GM21723 (cell line): ENCODE results near the gene IL10RB.

Experiments
- ATAC-seq: cut with Tn5 transposase; IDR thresholded peaks from one replicate; pipeline ENCODE4 v1.9.1; 2021; ENCODE audit warnings: mild to moderate bottlenecking, moderate library complexity; ENCODE audit not compliant: unreplicated experiment

The IL10RB gene

DNA sequence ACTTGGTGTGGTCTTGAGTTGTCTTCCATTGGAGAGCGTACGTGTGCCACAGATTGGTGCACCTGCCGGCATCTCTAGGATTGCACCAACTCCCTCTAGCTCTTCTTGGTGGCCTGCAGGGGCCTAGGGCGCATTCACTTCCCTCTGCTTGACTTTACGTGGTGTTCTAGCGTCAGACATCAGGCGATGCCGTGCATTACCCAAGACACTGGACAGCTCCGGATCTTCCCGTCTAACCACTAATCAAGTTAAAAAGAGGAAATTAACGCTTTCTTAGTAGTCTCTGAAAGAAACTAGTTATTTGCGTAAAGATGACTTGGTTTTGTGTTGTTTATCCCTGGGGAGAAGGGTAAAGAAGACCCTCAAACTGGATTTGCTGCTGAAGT is 510 bp upstream of the IL10RB start:
- ATAC-seq: peak; percentile 26

DNA sequence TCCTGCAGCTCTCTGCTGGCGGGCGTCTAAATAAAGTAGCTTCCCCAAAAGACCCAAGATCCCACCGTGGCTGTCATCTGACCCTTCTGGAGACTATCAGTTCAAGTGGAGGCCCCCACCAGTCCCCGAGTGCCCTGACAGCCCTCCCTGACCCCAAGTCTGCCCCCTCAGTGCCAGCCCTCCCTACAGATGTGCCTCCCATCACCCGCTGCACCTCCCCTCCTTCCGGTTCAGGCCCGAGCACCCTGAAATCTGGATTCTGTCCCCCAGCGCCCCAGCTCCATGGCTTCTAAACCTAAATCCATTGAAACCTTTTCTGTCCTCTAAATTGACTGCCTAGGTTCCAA is 595 bp downstream of the IL10RB start:
- no peak for ATAC-seq

DNA sequence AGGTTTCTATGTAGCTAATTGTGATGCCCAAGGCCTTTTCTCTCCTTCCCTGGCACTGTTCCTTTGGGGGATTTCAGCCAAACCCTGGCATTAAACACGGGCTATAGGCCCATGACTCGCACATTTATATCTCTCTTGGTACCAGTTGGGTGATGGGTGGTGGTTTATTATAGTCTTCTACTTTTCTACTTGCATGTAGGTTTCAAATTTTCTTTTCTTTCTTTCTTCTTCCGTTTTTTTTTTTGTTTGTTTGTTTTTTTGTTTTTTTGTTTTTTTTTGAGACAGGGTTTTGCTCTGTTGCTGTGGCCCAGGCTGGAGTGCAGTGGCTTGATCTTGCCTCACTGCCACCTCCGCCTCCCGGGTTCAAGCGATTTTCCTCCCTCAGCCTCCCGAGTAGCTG is 1.1 kb downstream of the IL10RB start:
- no peak for ATAC-seq

DNA sequence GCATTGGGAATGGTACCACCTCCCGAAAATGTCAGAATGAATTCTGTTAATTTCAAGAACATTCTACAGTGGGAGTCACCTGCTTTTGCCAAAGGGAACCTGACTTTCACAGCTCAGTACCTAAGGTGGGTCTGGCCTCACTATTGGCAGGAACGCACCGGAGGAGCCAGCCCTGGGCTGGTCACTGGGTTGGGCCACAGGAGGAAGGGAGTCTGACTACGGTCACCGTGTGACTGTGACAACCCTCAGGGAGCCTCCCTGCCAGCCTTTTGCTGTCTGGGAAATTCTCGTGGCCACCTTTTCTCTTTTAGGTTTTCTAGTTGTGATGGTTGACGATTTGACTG is 2.2 kb downstream of the IL10RB start:
- ATAC-seq: peak; percentile 14

DNA sequence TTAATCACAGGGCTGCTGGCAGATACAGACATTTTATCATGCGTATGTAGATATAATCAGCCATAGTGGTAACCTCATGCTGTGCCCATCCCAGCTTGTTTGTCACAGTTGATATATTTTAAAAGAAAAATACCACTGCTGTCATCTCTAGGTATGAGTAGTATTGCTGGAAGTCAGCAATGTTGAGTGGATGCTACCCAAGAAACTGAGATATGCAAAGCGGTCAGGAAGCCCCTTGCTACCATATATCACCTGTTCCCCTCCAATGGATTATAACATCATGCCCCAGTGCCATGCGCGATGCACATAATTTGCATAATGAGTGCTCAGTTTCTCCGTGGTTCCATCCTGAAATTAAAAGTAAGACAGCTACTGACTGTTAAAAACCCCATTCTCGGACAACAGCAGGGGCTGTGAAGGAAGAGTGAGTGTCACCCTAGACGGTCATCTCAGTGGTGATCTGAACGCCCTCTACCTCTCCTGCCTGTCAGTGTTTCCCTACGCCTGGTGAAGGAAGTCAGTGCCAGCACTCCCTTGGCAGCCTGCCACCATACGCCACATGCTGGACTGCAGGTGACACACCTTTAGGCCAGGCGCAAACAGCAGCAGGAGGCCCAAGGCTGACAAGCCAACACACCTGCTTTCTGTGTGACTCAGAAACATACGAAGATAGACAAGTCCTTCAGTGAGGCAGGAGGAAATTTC is 2.7 kb downstream of the IL10RB start:
- peak; percentile 66 for ATAC-seq

DNA sequence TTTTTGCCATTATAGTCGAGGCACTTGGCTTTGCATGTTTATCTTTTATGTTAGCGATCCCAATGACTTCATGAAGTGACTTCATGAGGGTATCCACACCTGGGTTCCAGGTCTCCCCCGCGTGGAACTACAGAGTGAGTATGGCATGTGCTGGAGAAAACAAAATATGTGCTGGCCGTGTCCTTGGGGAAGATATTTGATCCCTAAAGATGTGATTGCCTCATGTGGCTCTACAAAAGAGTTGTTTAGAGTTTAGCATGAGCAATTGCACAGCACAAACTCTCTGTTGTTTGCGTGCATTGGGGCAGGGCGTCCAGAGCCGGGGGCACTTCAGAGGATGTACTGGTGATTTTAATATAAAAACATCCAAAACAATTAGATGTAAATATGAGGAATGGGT is 4.8 kb downstream of the IL10RB start:
- ATAC-seq: no peak

DNA sequence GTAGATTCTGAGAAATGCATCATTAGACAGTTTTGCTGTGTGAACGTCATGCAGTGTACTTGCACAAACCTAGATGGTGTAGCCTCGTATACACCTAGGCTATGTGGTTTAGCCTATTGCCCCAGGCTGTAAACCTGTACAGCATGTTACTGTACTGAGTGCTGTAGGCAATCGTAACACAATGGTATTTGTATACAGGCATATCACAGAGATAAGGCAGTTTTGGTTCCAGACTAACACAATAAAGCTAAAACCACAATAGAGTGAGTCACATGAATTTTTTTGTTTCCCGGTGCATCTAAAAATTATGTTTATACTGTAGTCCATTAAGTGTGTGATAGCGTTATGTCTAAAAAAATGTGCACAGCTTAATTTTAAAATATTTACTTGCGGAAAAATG is 6.9 kb downstream of the IL10RB start:
- no peak for ATAC-seq

DNA sequence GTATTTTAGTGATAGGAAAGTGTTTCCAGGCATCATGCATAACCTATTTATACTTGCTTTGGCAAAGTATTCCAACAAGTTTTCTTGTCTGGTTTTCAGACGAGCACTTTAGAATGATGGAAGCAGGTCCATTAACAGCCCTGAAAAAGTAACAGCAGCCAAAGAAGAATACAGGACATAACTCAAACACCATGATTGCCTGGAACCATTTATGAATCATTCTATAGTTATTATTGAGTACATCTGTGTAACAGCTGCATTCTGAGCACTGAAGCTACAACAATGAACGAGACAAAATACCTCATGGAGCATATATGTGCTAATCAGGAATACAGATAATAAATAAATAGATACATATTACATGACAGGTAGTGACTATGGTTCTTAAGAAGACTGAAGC is 12.6 kb downstream of the IL10RB start:
- ATAC-seq: no peak

DNA sequence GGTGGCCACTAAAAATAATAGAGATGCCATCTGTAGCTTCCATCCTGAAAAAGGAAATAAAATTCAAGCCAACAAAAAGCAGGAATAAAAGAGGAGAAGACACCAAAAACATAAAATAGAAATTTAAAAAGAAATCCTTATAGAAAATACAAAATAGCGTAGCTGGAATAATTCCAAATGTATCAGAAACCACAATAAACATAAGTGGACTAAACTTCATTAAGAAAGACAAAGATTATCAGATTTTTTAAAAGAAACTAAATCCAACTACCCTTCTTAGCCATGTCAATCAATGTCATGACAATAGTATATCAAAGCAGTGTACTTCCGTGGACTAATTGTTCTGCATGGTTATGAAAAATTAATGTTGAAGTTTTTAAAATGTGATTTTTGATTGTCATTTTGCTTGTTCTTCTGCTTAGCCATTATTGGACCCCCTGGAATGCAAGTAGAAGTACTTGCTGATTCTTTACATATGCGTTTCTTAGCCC is 13.2 kb downstream of the IL10RB start:
- no peak for ATAC-seq

DNA sequence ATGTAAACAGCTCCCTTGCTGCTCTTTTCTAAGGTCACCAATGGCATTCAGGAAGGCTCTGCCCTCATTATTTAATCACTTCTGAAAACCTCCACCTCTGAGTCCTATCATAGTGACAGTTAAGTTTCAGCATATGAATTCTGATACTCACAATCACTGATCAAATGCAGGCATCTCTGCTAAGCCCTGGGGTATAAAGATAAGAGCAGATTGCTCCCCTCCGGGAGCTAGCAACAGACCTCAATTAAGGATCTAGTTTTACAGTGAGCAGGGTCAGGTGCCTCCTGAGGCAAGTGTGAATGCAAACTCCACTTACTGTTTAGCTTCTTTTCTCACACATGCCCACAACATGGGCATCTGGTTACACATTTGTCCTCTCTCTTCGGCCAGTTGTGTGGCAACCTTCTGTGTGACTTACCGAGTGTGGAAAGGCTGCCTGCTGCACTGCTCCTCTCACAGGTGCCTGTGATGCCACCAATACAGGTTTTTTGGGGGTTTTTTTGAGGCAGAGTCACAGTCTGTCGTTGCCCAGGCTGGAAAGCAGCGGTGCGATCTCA is 15.0 kb downstream of the IL10RB start:
- no peak for ATAC-seq

DNA sequence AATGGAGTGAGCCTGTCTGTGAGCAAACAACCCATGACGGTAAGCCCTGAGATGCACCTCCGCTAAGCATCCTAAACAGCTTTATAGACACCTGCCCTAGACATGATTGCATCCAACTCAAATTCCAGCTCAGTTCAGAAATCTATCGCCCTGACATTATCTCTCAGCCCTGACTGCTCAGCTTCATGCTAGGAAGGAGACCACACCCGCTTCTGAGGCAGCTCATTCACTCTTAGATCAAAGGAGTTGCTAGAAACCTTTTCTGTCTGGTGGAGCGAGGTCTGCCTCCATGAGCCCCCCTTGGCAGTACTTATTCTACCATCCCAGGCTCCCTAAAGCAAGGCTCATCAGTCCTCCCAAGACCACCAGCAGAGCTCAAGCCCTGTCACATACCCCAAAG is 17.0 kb downstream of the IL10RB start:
- ATAC-seq: no peak

DNA sequence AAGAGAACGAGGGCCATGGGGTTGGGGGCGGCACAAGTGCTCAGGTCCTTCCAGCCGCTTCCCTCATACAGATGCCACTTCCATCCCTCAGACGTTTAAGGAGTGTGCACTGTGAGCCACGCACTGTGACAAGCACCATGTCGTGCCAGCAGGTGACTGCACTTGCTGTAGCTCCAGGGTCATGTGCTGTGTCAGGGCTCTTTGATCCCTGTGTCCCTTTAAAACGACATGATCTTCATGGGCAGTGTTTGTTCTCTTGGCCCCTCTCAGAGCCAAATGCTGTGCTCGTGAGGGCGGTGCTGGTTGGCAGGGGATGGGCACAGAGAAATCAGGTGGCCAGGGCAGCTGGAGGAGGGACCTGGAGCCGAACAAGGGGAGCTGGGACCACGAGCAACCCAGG is 19.9 kb downstream of the IL10RB start:
- no peak for ATAC-seq

DNA sequence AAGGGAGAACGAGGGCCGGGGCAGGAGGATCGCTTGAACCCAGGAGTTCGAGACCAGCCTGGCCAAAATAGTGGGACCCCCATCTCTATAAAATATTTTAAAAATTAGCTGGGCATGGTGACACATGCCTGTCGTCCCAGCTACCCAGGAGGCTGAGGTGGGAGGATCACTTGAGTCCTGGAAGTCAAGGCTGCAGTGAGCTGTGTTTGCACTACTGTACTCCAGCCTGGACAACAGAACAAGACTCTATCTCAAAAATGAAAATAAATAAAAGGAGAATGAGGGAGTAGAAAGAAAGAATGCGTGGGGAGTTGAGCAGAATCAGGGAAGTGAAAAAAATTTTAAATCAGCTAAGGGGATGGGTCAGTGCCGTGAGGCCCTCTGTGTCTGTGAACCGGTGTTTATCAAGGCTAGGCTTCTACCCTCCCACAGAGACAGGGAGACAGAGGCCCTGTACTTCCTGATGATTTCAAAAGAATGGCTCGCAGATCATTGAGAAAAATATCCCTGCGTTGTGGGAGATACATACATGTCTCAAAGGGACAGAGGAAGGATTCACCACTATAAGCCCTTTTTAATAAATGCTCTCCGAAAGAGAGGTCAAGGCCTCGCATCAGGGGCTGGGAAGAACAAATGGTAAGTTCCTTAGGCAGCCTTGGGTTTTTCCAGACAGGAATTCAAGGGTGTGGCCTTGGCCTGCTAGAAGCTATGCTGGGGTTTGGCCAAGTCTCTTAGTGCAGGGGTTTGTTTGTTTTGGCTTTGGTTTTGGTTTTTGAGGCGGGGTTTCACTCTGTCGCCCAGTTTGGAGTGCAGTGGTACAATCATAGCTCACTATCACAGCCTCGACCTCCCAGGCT is 20.7 kb downstream of the IL10RB start:
- ATAC-seq: no peak

DNA sequence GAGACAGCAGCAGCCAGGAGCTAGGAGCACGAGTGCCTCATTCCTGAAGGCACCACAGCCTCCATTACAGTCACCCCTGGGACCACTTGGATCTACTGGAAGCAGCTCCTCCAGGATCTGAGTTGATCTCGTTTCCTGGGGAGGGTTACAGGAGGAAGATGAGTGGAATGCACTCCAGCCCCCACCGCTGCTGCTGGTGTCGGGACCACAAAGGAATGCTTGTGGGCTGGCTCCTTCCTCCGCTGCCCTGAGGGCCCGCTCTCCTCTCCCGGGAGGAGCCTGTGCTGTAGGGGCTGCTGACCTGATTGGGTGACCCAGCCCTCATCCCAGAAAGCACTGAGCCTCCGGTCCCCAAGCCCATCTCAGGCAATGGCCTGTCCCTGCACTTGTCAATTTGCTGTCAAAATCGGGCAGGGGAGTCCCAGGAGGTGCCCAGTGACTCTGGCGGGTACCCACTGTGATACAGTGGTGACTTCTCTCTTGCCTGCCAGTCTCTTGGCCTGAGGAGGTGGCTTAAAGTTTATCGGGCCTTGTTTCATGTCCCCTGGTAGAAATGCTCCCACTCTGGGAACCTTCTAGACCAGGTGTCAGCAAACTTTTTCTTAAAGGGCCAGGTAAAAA is 23.1 kb downstream of the IL10RB start:
- no peak for ATAC-seq

DNA sequence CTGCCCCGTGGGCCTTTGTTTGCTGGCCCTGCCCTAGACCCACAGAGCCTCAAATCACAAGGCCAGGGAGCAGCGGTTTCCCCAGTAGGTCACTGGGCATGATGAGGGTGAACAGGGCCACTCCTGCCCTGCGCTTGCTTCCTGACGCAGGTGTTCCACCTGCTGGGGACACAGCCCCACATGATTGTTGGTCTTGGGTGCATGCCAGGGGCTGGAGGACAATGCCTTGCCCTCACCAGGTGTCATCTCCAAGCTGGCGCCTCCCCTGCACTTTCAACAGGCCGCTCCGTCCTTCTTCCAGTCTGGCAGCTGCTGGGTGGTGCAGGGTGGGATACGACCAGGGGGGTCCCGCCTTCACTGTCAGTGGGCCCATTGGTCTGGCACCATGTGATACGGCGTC is 24.3 kb downstream of the IL10RB start:
- no peak for ATAC-seq

DNA sequence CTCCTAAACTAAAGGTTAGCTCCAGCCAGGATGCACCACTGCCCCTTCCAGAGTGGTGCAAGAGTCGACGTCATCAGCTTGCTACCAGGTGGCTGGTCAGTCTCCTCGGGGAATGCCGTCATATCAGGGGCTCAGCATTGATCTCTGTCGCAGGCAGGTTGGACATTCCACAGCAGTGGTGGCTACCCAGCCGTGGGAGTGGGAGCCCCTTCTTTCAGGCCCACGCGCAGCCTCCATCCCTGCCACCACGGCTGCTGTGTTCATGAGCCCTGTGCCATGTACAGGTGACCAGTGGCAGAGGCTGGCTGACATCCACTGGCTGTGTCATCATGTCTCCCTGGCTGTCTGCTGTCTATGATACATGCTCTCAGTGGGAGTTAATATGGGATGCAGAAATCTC is 25.5 kb downstream of the IL10RB start:
- no peak for ATAC-seq

DNA sequence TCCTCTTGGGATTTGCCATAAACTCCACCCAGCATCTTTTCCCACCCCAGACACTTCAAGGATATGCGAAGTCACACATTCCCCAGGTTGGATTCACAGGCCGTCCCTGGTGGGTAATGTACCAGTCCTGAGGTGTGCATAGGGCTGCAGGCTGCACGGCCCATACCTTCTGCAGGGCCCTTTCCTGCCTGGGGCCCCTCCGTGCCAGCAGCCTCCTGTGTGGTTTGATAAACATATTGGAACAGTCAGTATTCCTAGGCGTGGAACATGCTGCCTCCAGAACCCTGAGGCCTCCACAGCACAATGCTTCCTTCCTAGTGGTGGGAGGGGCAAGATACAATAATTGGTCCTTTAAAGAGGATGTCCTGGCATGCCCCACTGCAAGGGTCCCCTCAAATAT is 26.6 kb downstream of the IL10RB start:
- no peak for ATAC-seq

DNA sequence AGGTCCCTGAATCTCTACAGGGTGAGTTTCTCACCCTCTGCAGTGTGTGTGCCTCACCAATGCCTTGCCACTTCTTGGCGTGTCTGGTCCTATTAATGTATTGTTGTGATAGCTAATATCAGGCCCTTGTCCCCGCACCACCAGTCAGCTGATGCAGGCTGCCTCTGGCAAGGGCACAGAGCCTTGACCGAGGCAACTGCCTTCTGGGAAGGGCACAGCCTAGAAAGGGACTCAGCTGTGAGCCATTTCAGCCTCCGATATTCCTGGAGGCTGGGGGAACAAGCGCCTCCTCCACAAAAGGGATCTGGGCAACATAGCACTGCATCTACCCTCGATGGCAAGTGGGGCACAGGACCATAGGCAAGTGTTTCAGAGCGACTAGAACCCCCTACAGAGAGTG is 27.0 kb downstream of the IL10RB start:
- ATAC-seq: no peak

DNA sequence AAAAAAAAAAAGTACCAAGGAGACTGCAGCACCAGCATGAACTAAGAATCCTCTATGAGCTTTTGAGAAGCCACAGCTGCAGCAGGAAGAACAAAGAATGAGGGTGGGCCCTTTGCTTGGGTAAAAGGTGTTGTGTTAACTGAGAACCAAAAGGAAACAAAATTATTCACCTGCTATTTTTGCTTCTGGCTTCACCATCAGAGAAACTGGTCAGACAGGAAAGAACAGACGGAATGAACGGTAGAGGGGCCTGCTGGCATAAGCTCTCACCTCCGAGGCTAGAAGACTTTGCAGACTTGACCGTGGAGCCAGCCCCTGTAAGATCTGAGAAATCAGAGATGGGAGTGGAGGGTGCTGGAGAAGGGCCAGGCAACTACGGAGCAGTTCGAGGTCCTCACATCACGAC is 27.6 kb downstream of the IL10RB start:
- ATAC-seq: no peak

DNA sequence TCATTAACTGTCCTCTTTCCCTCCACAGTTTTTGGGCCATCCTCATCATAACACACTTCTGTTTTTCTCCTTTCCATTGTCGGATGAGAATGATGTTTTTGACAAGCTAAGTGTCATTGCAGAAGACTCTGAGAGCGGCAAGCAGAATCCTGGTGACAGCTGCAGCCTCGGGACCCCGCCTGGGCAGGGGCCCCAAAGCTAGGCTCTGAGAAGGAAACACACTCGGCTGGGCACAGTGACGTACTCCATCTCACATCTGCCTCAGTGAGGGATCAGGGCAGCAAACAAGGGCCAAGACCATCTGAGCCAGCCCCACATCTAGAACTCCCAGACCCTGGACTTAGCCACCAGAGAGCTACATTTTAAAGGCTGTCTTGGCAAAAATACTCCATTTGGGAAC is 30.0 kb downstream of the IL10RB start:
- ATAC-seq: no peak

DNA sequence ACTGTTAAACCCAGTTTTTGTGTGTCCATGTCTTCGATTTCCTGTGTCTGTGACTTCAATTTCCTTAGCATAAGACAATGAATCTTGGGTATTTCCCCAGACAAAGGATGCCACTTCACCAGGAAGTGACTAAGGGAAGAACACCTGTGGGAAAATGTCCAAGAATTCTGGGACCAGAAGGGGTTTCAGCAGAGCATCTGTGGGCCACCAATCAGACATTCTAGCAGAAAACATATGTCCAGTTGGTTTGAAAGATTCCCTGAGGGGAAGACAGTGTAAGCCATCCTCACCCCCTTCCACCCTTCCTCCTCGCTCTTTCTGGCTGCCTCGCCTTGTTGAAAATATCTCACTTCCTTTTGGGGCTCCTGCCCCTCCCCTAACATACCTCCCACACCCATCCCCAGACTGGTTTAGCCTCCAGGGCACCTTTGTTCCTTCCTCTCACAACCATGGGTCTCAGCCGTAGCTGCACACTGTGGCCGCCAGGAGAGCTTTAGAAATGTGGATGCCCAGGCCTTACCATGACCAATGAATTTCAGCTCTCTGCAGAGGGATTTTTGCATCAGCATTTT is 33.1 kb downstream of the IL10RB start:
- ATAC-seq: peak; percentile 64
